Endothelial cell of umbilical vein (primary cell): ENCODE data around the gene ITGAX.

Source experiments
- MYC ChIP-seq: IDR thresholded peaks from one replicate; pipeline ENCODE4 v1.6.1; 2011; ENCODE audit warnings: mild to moderate bottlenecking, low read depth, low read length
- TF ChIP-seq, protein P1 (sequence below), 2 donors: IDR thresholded peaks; 1 replicate in 1 of 2; 2 replicates in 1 of 2; pipeline ENCODE4 v1.5.1; 2011; ENCODE audit warnings: low read length in 2 of 2, mild to moderate bottlenecking in 2 of 2, moderate library complexity in 2 of 2, control low read depth in 1 of 2, inconsistent platforms in 1 of 2, low read depth in 1 of 2; ENCODE audit not compliant: insufficient read depth in 1 of 2; ENCODE audit errors: extremely low read depth in 1 of 2

DNA sequence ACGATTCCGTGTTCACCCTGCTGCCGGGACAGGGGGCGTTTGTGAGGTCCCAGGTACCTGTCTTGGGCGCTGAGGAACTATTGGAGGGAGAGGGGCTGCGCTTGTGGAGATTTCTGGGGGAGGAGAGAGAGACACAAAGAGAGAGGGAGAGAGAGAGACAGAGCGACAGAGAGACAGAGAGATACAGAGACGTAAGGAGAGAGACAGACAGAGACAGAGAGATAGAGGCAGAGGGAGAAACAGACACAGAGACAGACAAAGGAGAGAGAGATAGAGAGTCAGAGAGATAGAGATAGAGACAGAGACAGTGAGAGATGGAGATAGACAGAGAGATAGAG lies 24.5 kb upstream of the ITGAX start:
- TF ChIP-seq, protein P1, sequence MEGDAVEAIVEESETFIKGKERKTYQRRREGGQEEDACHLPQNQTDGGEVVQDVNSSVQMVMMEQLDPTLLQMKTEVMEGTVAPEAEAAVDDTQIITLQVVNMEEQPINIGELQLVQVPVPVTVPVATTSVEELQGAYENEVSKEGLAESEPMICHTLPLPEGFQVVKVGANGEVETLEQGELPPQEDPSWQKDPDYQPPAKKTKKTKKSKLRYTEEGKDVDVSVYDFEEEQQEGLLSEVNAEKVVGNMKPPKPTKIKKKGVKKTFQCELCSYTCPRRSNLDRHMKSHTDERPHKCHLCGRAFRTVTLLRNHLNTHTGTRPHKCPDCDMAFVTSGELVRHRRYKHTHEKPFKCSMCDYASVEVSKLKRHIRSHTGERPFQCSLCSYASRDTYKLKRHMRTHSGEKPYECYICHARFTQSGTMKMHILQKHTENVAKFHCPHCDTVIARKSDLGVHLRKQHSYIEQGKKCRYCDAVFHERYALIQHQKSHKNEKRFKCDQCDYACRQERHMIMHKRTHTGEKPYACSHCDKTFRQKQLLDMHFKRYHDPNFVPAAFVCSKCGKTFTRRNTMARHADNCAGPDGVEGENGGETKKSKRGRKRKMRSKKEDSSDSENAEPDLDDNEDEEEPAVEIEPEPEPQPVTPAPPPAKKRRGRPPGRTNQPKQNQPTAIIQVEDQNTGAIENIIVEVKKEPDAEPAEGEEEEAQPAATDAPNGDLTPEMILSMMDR (IDR thresholded peaks at IDR 0.05; ENCODE audit: extremely low read depth in 1 of 2, insufficient read depth in 1 of 2, low read depth in 1 of 2, low read length in 2 of 2): no peak
- no peak for TF ChIP-seq MYC
